Esophagus squamous epithelium (tissue), 4 donors: ENCODE data around the gene BRINP3.

Experiments
- POLR2A ChIP-seq, 4 donors: fragments of 450-650 bp; IDR thresholded peaks; one replicate each; pipeline ENCODE4 v1.6.1; 2017; ENCODE audit warnings: antibody characterized with exemption in 4 of 4, mild to moderate bottlenecking in 4 of 4, moderate library complexity in 3 of 4
- TF ChIP-seq, protein P1 (sequence below), 6 experiments: fragments of 450-650 bp in 4 of 6; fragments of 200-600 bp in 2 of 6; sonication (generic) in 2 of 6; IDR thresholded peaks; one replicate each; pipeline ENCODE4 v1.5.1; 2016 to 2019; ENCODE audit warnings: antibody characterized with exemption in 6 of 6, mild to moderate bottlenecking in 4 of 6, moderate library complexity in 4 of 6

GRCh38 chr1:190095596-190095995 lies 382.1 kb downstream of the BRINP3 start:
- TF ChIP-seq, protein P1, sequence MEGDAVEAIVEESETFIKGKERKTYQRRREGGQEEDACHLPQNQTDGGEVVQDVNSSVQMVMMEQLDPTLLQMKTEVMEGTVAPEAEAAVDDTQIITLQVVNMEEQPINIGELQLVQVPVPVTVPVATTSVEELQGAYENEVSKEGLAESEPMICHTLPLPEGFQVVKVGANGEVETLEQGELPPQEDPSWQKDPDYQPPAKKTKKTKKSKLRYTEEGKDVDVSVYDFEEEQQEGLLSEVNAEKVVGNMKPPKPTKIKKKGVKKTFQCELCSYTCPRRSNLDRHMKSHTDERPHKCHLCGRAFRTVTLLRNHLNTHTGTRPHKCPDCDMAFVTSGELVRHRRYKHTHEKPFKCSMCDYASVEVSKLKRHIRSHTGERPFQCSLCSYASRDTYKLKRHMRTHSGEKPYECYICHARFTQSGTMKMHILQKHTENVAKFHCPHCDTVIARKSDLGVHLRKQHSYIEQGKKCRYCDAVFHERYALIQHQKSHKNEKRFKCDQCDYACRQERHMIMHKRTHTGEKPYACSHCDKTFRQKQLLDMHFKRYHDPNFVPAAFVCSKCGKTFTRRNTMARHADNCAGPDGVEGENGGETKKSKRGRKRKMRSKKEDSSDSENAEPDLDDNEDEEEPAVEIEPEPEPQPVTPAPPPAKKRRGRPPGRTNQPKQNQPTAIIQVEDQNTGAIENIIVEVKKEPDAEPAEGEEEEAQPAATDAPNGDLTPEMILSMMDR (IDR thresholded peaks at IDR 0.05), result no peak
- TF ChIP-seq POLR2A (IDR thresholded peaks at IDR 0.05), result no peak
